HepG2 (cell line): ENCODE measurements around the gene DCAKD.
A peak's percentile ranks its signal among the peaks of the same experiment; 100 is the strongest.

Experiments
- CAMTA2 ChIP-seq: sonication (generic); formaldehyde crosslinking; IDR thresholded peaks from 2 replicates; pipeline ENCODE4 v1.4.0; 2020; ENCODE audit warnings: mild to moderate bottlenecking, missing genetic modification reagents, borderline replicate concordance
- ETV5 ChIP-seq: IDR thresholded peaks from 2 replicates; pipeline ENCODE4 v1.6.1; 2018; ENCODE audit warnings: missing biosample characterization, missing genetic modification reagents, inconsistent platforms, borderline replicate concordance
- JUND ChIP-seq: sonication (generic); formaldehyde crosslinking; IDR thresholded peaks from 2 replicates; pipeline ENCODE4 v1.8.0; 2022; ENCODE audit warnings: mild to moderate bottlenecking, missing genetic modification reagents
- ZNF12 ChIP-seq: sonication (generic); formaldehyde crosslinking; IDR thresholded peaks from 2 replicates; pipeline ENCODE4 v1.5.0; 2020; ENCODE audit warnings: missing genetic modification reagents
- ZNF232 ChIP-seq: sonication (generic); formaldehyde crosslinking; IDR thresholded peaks from 2 replicates; pipeline ENCODE4 v1.4.0; 2020; ENCODE audit warnings: missing genetic modification reagents, borderline replicate concordance
- TF ChIP-seq, protein P1 (sequence below): IDR thresholded peaks from 2 replicates; pipeline ENCODE4 v1.6.1; 2016

DNA sequence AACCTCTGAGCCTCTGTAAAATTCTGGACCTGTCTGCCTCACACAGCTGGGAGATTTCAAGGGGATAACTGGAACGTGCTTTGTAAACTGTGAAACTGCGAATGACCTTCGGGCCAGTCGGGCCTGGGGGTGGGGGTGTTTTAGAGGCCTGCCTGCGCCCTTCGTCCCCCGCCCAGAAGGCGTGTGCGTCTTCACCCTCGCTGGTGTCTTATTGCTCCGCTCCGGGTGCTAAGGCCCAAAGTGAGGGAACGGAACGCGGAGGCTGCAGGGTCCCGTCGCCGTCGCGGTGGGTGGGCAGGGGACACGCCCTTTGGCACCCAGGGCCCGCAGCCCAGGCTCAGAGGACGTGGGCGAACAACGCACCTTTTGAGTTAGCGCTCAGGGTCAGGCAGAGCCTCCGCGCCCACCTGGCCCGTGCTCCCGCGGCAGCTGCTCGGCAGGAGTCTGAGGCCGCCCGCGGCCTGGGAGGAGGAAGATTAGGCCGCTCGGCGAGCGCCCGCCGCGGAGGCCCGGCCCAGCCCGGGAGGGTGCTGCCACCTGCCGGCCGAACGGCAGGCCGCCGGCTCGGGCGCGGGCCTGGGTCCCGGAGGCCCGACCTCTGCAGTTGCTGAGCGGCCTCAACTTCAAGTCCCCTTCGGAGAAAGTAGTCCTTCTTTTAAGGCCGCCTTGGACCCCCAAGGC is 29.7 kb downstream of the DCAKD start:
- TF ChIP-seq CAMTA2 (CRISPR knock-in tag), result no peak
- TF ChIP-seq, protein P1, sequence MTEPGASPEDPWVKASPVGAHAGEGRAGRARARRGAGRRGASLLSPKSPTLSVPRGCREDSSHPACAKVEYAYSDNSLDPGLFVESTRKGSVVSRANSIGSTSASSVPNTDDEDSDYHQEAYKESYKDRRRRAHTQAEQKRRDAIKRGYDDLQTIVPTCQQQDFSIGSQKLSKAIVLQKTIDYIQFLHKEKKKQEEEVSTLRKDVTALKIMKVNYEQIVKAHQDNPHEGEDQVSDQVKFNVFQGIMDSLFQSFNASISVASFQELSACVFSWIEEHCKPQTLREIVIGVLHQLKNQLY (CRISPR knock-in tag), result no peak
- TF ChIP-seq ETV5 (CRISPR knock-in tag), result peak; percentile 16; the same call in 1 of the 2 replicates
- TF ChIP-seq ZNF12 (CRISPR knock-in tag), result no peak
- peak; percentile 74; the same call in 1 of the 2 replicates for TF ChIP-seq JUND
- TF ChIP-seq ZNF232 (CRISPR knock-in tag), result no peak; the same call in 1 of the 2 replicates
